Neural progenitor cell (in vitro differentiated cells): ENCODE measurements around the gene USP34. TPM values are rescaled to one million over a fixed set of nuclear protein-coding genes. Genes with fewer than 3 reads are reported as not detected.

Experiments
- DNase-seq: peaks from one replicate; pipeline ENCODE4 v3.0.0-alpha.2; 2016; ENCODE audit warnings: low spot score
- H2AFZ ChIP-seq: fragments of 200-600 bp; sonication (generic); replicated peaks from 2 replicates; pipeline ENCODE4 v1.6.1; 2016; ENCODE audit warnings: antibody characterized with exemption
- H3F3A ChIP-seq: fragments of 200-600 bp; sonication (generic); 2 replicates; pipeline ENCODE4 v1.6.1; 2016; ENCODE audit warnings: antibody characterized with exemption, low read depth
- H3K27ac ChIP-seq: fragments of 200-600 bp; sonication (generic); 2 replicates; pipeline ENCODE4 v1.5.1; 2016; ENCODE audit warnings: mild to moderate bottlenecking
- H3K27me3 ChIP-seq: fragments of 200-600 bp; sonication (generic); 2 replicates; pipeline ENCODE4 v1.6.1; 2016; ENCODE audit warnings: mild to moderate bottlenecking, moderate library complexity
- H3K36me3 ChIP-seq: fragments of 200-600 bp; sonication (generic); 2 replicates; pipeline ENCODE4 v1.5.1; 2016
- H3K4me1 ChIP-seq: fragments of 200-600 bp; sonication (generic); 2 replicates; pipeline ENCODE4 v1.6.1; 2016; ENCODE audit warnings: mixed run types
- H3K4me2 ChIP-seq: fragments of 200-600 bp; sonication (generic); 2 replicates; pipeline ENCODE4 v1.6.1; 2016
- H3K4me3 ChIP-seq: fragments of 200-600 bp; sonication (generic); 2 replicates; pipeline ENCODE4 v1.5.1; 2016
- H3K79me2 ChIP-seq: fragments of 200-600 bp; sonication (generic); 2 replicates; pipeline ENCODE4 v1.6.1; 2016; ENCODE audit warnings: low read depth
- H3K9ac ChIP-seq: fragments of 200-600 bp; sonication (generic); 2 replicates; pipeline ENCODE4 v1.6.1; 2016
- H3K9me3 ChIP-seq: fragments of 200-600 bp; sonication (generic); 2 replicates; pipeline ENCODE4 v1.5.1; 2016; ENCODE audit warnings: low read depth
- H4K20me1 ChIP-seq: fragments of 200-600 bp; sonication (generic); 2 replicates; pipeline ENCODE4 v1.6.1; 2016; ENCODE audit warnings: low read depth
- H3K27ac Mint-ChIP-seq: 3 replicates; pipeline ENCODE4 v1.8.0; 2021; ENCODE audit warnings: mixed read lengths
- H3K27me3 Mint-ChIP-seq: 2 replicates; pipeline ENCODE4 v1.8.0; 2022; ENCODE audit warnings: low read depth, mild to moderate bottlenecking, inconsistent platforms, moderate library complexity, mixed read lengths; ENCODE audit not compliant: insufficient read depth
- H3K36me3 Mint-ChIP-seq: 3 replicates; pipeline ENCODE4 v1.8.0; 2021; ENCODE audit warnings: mixed read lengths
- H3K4me1 Mint-ChIP-seq: 3 replicates; pipeline ENCODE4 v1.8.0; 2021; ENCODE audit warnings: mixed read lengths
- H3K4me3 Mint-ChIP-seq: 3 replicates; pipeline ENCODE4 v1.8.0; 2021; ENCODE audit warnings: mild to moderate bottlenecking, moderate library complexity, mixed read lengths
- H3K9me3 Mint-ChIP-seq: 3 replicates; pipeline ENCODE4 v1.8.0; 2020; ENCODE audit warnings: mixed read lengths
- CTCF ChIP-seq: fragments of 200-600 bp; sonication (generic); IDR thresholded peaks from 2 replicates; pipeline ENCODE4 v1.5.1; 2017; ENCODE audit warnings: antibody characterized with exemption, mild to moderate bottlenecking
- EZH2 ChIP-seq: fragments of 200-600 bp; sonication (generic); IDR thresholded peaks from 2 replicates; pipeline ENCODE4 v1.6.1; 2017; ENCODE audit warnings: antibody characterized with exemption, mild to moderate bottlenecking, moderate library complexity
- EZH2phosphoT487 ChIP-seq: fragments of 200-600 bp; sonication (generic); IDR thresholded peaks from 2 replicates; pipeline ENCODE4 v1.6.1; 2017; ENCODE audit warnings: antibody characterized with exemption
- total RNA-seq: library from RNA; depleted of rRNA; stranded (reverse); fragments of >200 nt; gene quantifications from 2 replicates; pipeline ENCODE4 v1.2.3, GENCODE V29; 2015; ENCODE audit warnings: low replicate concordance

Gene USP34
- total RNA-seq, 1 donor from 2014 or later = 162 TPM

- no peak overlapping the region for H3K27ac Mint-ChIP-seq
- peaks cover 16% of the 10 kb centered on the region for H3F3A ChIP-seq
- peaks cover 2% of the 10 kb centered on the region for H3K27me3 Mint-ChIP-seq
- H3K4me2 ChIP-seq = no peak overlapping the region
- TF ChIP-seq EZH2phosphoT487 = no peak
- no peak for TF ChIP-seq CTCF
- no peak for TF ChIP-seq EZH2
- peaks cover 100% of the 10 kb centered on the region for H3K79me2 ChIP-seq
- H2AFZ ChIP-seq = no peak overlapping the region
- peaks cover 26% of the 10 kb centered on the region for H3K36me3 Mint-ChIP-seq
- peaks cover 7% of the 10 kb centered on the region for H3K9me3 ChIP-seq
- H3K9ac ChIP-seq = no peak overlapping the region
- H3K4me1 ChIP-seq = no peaks in the 10 kb centered on the region
- H4K20me1 ChIP-seq = peaks cover 32% of the 10 kb centered on the region
- no peaks in the 10 kb centered on the region for H3K4me1 Mint-ChIP-seq
- no peak overlapping the region for H3K27ac ChIP-seq
- H3K9me3 Mint-ChIP-seq = peaks cover 33% of the 10 kb centered on the region
- no peaks in the 10 kb centered on the region for H3K36me3 ChIP-seq
- H3K4me3 Mint-ChIP-seq = no peak overlapping the region
- no peak overlapping the region for H3K4me3 ChIP-seq
- DNase-seq = no peak
- H3K27me3 ChIP-seq = no peaks in the 10 kb centered on the region
These were observed 37.9 kb downstream of the USP34 start for GRCh38 chr2:61432990-61433389.

- Histone ChIP-seq H3K4me1 (no peaks in the 10 kb centered on the region), H3K4me2 (no peak overlapping the region), H3F3A (peaks cover 19% of the 10 kb centered on the region), H3K36me3 (no peaks in the 10 kb centered on the region), H3K27ac (no peak overlapping the region), H4K20me1 (peaks cover 38% of the 10 kb centered on the region), H2AFZ (no peak overlapping the region), H3K9me3 (no peaks in the 10 kb centered on the region), H3K79me2 (peaks cover 98% of the 10 kb centered on the region), H3K9ac (no peak overlapping the region), H3K4me3 (no peak overlapping the region), H3K27me3 (no peaks in the 10 kb centered on the region)
- Mint-ChIP-seq H3K27ac (no peak overlapping the region), H3K36me3 (peaks cover 22% of the 10 kb centered on the region), H3K4me3 (no peak overlapping the region), H3K4me1 (no peaks in the 10 kb centered on the region), H3K9me3 (peaks cover 21% of the 10 kb centered on the region), H3K27me3 (peaks cover 2% of the 10 kb centered on the region)
- no peak for DNase-seq
- no peak for TF ChIP-seq EZH2phosphoT487
- TF ChIP-seq CTCF = no peak
- no peak for TF ChIP-seq EZH2
These were observed 39.5 kb downstream of the USP34 start for GRCh38 chr2:61431345-61431744.

GRCh38 chr2:61426267-61426897 is 44.5 kb downstream of the USP34 start:
- Histone ChIP-seq H2AFZ (no peak overlapping the region), H3K4me2 (no peak overlapping the region), H3K4me3 (no peak overlapping the region), H3K79me2 (peaks cover 98% of the 10 kb centered on the region), H3K36me3 (no peaks in the 10 kb centered on the region), H3K4me1 (no peaks in the 10 kb centered on the region), H3F3A (peaks cover 18% of the 10 kb centered on the region), H4K20me1 (peaks cover 59% of the 10 kb centered on the region), H3K9ac (no peak overlapping the region), H3K27ac (no peak overlapping the region), H3K27me3 (no peaks in the 10 kb centered on the region), H3K9me3 (no peaks in the 10 kb centered on the region)
- peak; percentile 74 for DNase-seq
- Mint-ChIP-seq H3K27ac (no peak overlapping the region), H3K4me3 (no peak overlapping the region), H3K36me3 (peaks cover 18% of the 10 kb centered on the region), H3K9me3 (peaks cover 9% of the 10 kb centered on the region), H3K4me1 (no peaks in the 10 kb centered on the region), H3K27me3 (peaks cover 4% of the 10 kb centered on the region)
- peak; percentile 73 for TF ChIP-seq CTCF
- TF ChIP-seq EZH2phosphoT487 = no peak
- TF ChIP-seq EZH2 = no peak
